IPS DF 6.9 (cell line): ENCODE data around the gene ADARB2.

Experiments used
- DNase-seq: peaks from one replicate; pipeline ENCODE4 v3.0.0-alpha.2; 2013; ENCODE audit warnings: low read depth, low spot score
- H3K27ac ChIP-seq: one replicate; pipeline ENCODE4 v1.5.1; 2013; ENCODE audit warnings: low read length, control low read depth
- H3K27me3 ChIP-seq: 2 replicates; pipeline ENCODE4 v1.6.1; 2013; ENCODE audit warnings: mild to moderate bottlenecking, low read length; ENCODE audit not compliant: control insufficient read depth, insufficient read depth
- H3K36me3 ChIP-seq: 2 replicates; pipeline ENCODE4 v1.6.1; 2013; ENCODE audit warnings: low read length; ENCODE audit not compliant: control insufficient read depth, insufficient read depth
- H3K4me1 ChIP-seq: 2 replicates; pipeline ENCODE4 v1.6.1; 2013; ENCODE audit warnings: low read length; ENCODE audit not compliant: control insufficient read depth, insufficient read depth
- H3K4me3 ChIP-seq: 2 replicates; pipeline ENCODE4 v1.5.1; 2013; ENCODE audit warnings: mild to moderate bottlenecking, low read length
- H3K9me3 ChIP-seq: 2 replicates; pipeline ENCODE4 v1.6.1; 2013; ENCODE audit warnings: low read length, inconsistent platforms; ENCODE audit not compliant: control insufficient read depth, insufficient read depth
- whole genome bisulfite sequencing: extraction: QIAGEN DNeasy Blood & Tissue Kit; methylation state at CpG from one replicate; pipeline ENCODE4 v1.1.7; 2013; ENCODE audit warnings: mixed read lengths, missing lambda C conversion rate; ENCODE audit not compliant: insufficient read length, insufficient coverage; 5-methylcytosine and 5-hydroxymethylcytosine counted together

The ADARB2 gene

DNA sequence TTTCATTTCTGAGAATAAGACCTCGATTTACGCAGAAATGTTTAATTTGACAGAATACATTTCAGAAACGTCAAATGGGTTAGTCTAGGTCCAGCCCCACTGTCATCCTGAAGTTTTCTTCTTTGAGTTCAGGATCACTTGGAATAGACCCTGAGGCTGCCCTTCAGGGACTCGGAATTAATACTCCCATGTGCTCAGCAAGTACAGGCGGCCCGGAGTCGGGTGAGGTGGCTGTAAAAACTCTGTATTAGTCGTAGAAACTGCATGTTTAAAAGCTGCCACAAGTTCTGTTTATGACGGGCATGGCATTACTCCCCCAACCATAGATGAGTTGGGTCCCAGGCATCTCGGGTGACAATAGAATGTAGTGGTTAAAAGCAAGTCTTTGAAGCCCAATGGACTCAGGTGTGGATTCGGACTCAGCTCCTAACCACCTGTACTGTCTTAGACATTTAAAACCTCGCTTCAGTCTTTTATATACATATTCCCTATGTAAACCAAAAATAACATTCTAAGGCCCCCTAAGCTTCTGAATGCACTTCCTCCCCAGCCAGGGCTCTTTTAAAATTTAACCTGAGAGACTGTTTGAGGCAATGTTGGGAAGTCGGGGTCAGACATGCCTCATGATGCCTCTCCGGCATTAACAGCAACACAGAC is 216.3 kb downstream of the ADARB2 start:
- H3K9me3 ChIP-seq: no peaks in the 10 kb centered on the region
- H3K27me3 ChIP-seq: no peaks in the 10 kb centered on the region
- H3K27ac ChIP-seq: no peak overlapping the region
- H3K4me1 ChIP-seq: peaks cover 4% of the 10 kb centered on the region; the same call in 1 of the 2 replicates
- DNase-seq: no peak
- no peak overlapping the region for H3K4me3 ChIP-seq
- WGBS: no CpG with 5 or more reads among the region's 14 CpGs
- H3K36me3 ChIP-seq: no peaks in the 10 kb centered on the region

GRCh38 chr10:1519391-1519790 is 217.9 kb downstream of the ADARB2 start:
- WGBS: no CpG with 5 or more reads among the region's 6 CpGs
- Histone ChIP-seq H3K9me3 (no peaks in the 10 kb centered on the region), H3K27ac (no peak overlapping the region), H3K4me1 (peaks cover 3% of the 10 kb centered on the region; the same call in 1 of the 2 replicates), H3K4me3 (no peak overlapping the region), H3K36me3 (no peaks in the 10 kb centered on the region), H3K27me3 (no peaks in the 10 kb centered on the region)
- DNase-seq: no peak

- H3K9me3 ChIP-seq: no peaks in the 10 kb centered on the region
- no peak for DNase-seq
Measured at GRCh38 chr10:1517684-1518083, 219.6 kb downstream of the ADARB2 start.

DNA sequence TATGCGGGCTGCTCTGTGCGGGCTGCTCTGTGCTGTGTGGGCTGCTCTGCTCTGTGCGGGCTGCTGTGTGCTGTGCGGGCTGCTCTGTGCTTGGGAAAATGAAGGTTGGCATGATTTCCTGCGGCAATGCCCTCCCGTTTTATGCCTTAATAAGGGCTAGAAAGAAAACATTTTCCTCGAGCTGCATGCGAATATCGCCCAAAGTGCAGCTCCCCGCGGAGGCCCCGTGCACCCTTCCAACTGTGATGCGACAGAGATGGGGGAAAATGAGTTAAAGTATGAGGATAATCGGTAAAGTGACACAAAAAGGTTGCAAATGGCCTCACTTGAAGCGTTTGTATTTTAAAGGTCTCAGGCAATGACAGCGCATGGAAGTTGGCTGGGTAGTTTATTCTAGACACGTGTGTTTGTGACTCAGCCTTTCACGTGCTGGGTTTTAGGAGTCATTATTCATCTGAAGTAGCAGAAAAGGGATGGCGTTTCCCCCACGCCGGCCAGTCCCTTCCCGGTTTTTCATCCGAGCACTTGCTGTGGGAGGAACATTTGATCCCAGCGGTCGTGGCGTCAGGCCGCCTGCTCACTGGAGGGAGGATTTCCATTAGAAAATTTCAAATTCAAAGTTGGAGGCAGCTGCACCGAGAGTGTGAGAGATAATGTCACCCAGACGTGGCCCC is 220.7 kb downstream of the ADARB2 start:
- WGBS: no CpG with 5 or more reads among the region's 29 CpGs
- H3K27me3 ChIP-seq: no peaks in the 10 kb centered on the region
- H3K36me3 ChIP-seq: no peaks in the 10 kb centered on the region
- H3K4me3 ChIP-seq: no peak overlapping the region
- H3K27ac ChIP-seq: no peak overlapping the region
- H3K4me1 ChIP-seq: no peaks in the 10 kb centered on the region; the same call in 1 of the 2 replicates
- no peak for DNase-seq
- no peaks in the 10 kb centered on the region for H3K9me3 ChIP-seq

More at GRCh38 chr10:1517684-1518083, 219.6 kb downstream of the ADARB2 start:
- WGBS: no CpG with 5 or more reads among the region's 7 CpGs
- H3K4me1 ChIP-seq: peaks cover 3% of the 10 kb centered on the region; the same call in 1 of the 2 replicates
- no peaks in the 10 kb centered on the region for H3K36me3 ChIP-seq
- no peak overlapping the region for H3K4me3 ChIP-seq
- no peak overlapping the region for H3K27ac ChIP-seq
- H3K27me3 ChIP-seq: no peaks in the 10 kb centered on the region

GRCh38 chr10:1515780-1516491 is 221.4 kb downstream of the ADARB2 start:
- Histone ChIP-seq H3K27me3 (no peaks in the 10 kb centered on the region), H3K4me1 (no peaks in the 10 kb centered on the region; the same call in 1 of the 2 replicates), H3K9me3 (no peaks in the 10 kb centered on the region), H3K36me3 (no peaks in the 10 kb centered on the region), H3K4me3 (no peak overlapping the region), H3K27ac (no peak overlapping the region)
- no CpG with 5 or more reads among the region's 18 CpGs for WGBS
- DNase-seq: no peak

DNA sequence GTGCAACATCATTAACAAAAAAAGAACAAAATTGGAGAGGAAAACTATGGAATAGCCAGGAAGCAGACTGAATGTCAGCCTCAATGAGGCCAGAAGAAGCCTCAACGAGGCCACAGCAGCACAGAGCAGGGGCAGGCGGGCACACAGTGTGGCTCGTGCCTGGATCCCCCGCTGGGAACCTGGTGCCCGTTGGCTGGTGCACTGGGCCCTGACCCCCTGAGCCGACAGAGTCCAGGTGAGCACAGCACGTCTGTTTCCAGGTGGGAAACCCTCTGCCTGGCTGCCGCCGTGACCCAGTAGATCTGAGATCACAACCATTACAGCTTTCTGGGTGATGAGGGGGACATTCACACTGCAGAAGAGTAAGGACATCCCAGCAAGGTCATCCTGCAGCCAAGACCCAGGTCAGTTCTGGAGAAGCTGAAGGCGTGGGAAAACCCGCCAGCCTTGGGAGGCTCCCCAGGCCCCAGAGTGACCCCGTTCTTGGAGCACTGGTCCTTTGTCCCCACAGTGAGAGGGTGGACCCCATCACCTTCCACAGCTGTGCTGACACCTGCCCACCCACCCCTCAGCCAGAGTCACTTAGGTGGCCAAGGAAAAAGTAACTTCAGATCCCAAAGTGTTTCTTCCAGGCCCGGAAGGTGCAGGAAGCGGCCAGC is 222.1 kb downstream of the ADARB2 start:
- H3K9me3 ChIP-seq: no peaks in the 10 kb centered on the region
- H3K36me3 ChIP-seq: no peaks in the 10 kb centered on the region
- no peaks in the 10 kb centered on the region for H3K4me1 ChIP-seq
- no peak for DNase-seq
- no peak overlapping the region for H3K27ac ChIP-seq
- no peaks in the 10 kb centered on the region for H3K27me3 ChIP-seq
- no CpG with 5 or more reads among the region's 14 CpGs for WGBS
- no peak overlapping the region for H3K4me3 ChIP-seq

DNA sequence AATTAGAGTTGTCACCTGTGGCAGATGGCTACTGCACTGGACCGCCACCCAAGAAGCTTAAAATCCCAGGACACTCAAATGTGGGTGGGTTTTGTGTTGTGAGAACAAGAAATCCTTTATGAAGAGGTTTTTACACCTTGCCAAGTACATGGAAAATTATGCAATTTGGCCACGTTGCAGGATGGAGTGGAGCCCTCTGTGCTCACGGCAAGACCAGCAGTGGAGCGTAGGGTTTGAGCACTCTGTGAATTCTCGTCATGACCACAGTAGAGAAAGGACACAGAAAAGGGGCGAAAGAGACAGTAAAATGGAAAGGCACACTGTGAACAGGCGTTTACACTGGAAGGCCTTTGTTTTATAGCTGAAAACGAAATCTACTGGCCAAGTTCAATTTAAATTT is 222.6 kb downstream of the ADARB2 start:
- no peak overlapping the region for H3K27ac ChIP-seq
- no peaks in the 10 kb centered on the region for H3K36me3 ChIP-seq
- no peaks in the 10 kb centered on the region for H3K9me3 ChIP-seq
- no peak for DNase-seq
- H3K4me3 ChIP-seq: no peak overlapping the region
- H3K27me3 ChIP-seq: no peaks in the 10 kb centered on the region
- WGBS: no CpG with 5 or more reads among the region's 8 CpGs
- no peaks in the 10 kb centered on the region for H3K4me1 ChIP-seq

- WGBS: no CpG with 5 or more reads among the region's 14 CpGs
- Histone ChIP-seq H3K36me3 (no peaks in the 10 kb centered on the region), H3K4me3 (no peak overlapping the region), H3K4me1 (no peaks in the 10 kb centered on the region), H3K27ac (no peak overlapping the region), H3K27me3 (no peaks in the 10 kb centered on the region), H3K9me3 (no peaks in the 10 kb centered on the region)
- DNase-seq: no peak
Measured at GRCh38 chr10:1513221-1513620, 224.1 kb downstream of the ADARB2 start.

DNA sequence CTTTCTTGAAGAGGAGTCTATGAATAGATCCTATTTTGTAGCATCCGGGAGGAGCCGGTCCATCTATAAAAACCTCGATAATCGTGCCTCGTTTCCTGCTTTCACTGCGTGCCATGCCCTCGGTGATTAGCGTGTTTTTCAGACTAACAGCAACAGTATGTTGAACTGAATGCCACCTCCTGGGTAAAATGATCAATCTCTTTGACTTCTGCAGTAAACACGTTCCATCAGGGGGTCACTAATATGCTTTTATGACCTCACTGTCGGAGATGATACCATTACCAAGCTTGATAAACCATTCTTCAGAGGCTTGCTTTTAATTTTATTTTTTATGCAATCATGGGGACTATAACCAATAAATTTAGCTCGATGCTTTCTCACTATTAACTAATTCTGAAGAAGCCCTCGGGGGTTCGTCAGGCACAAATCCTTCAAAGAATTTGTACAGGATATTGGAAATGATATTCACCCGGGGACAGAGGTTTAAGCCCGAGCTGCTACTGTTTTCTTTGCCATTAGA is 228.3 kb downstream of the ADARB2 start:
- Histone ChIP-seq H3K4me3 (no peak overlapping the region), H3K27me3 (no peaks in the 10 kb centered on the region), H3K36me3 (no peaks in the 10 kb centered on the region), H3K4me1 (no peaks in the 10 kb centered on the region), H3K27ac (no peak overlapping the region), H3K9me3 (no peaks in the 10 kb centered on the region)
- WGBS: no CpG with 5 or more reads among the region's 15 CpGs
- DNase-seq: no peak

DNA sequence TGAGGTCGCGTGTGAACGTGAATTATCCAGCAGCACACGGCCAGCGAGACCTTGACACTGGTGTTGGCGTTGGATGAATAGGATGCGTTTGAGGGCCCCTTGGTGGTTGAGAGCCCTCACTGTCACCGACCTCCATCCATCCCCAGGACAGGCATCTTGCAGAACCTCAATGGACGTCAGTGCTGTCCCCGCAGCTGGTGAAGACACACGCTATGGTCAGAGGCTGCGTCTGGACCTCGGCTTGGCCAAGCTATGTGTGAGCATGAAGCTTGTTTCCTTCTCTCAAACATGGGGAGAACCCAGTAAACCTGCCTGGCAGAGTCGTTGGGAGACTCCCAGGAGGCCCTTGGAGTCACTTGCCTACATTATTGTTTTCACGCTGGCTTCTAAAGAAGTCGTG is 229.2 kb downstream of the ADARB2 start:
- DNase-seq: no peak
- Histone ChIP-seq H3K27ac (no peak overlapping the region), H3K36me3 (no peaks in the 10 kb centered on the region), H3K9me3 (no peaks in the 10 kb centered on the region), H3K4me1 (no peaks in the 10 kb centered on the region), H3K27me3 (no peaks in the 10 kb centered on the region), H3K4me3 (no peak overlapping the region)
- no CpG with 5 or more reads among the region's 16 CpGs for WGBS
